ENCODE results near the gene EPB41L2. TPM values are rescaled to one million over a fixed set of nuclear protein-coding genes. Genes with fewer than 3 reads are reported as not detected.

Gene EPB41L2
- total and polyA plus RNA-seq, 2 experiments from 2014 or later, result 23.2 to 31.3 TPM

DNA sequence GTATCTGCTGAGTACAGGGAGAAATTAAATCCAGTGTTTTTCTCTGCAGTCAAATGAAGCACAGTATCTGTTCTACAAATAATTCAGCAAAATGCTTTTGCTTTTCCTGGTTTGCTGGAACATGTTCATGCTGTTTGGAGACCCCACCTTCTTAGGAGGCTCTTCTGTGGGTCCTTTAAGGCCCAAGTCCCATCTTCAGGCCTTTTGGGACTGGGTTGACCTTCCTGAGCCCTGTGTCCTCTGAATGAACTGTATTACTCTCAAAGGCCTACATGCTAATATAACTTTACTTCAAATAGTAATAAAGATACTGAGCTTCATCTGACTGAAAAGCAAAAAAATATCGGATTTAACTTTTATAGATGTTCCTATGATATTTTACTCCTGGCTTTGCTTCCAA is 216.5 kb downstream of the EPB41L2 start:
- Histone ChIP-seq H3K79me2 (ENCODE audit: insufficient read depth) (no peaks in the 10 kb centered on the region), H3K4me2 (ENCODE audit: unreplicated experiment) (no peak overlapping the region), H2AFZ (no peak overlapping the region), H3K4me1 (ENCODE audit: insufficient read depth) (no peaks in the 10 kb centered on the region), H3K27me3 (replicated peaks; ENCODE audit: insufficient read depth) (no peaks in the 10 kb centered on the region), H3K36me3 (ENCODE audit: low read depth) (no peaks in the 10 kb centered on the region), H3K4me3 (no peak overlapping the region), H4K20me1 (ENCODE audit: insufficient read depth) (no peaks in the 10 kb centered on the region), H3K27ac (no peak overlapping the region), H3K9me2 (ENCODE audit: insufficient read depth) (no peaks in the 10 kb centered on the region), H3F3A (ENCODE audit: insufficient read depth) (0 out of 2 replicates have a peak, but pooled peaks cover 1% of the 10 kb centered on the region), H3K9ac (no peak overlapping the region), H3K9me3 (ENCODE audit: low read depth) (no peaks in the 10 kb centered on the region)
- no peak for TF ChIP-seq EZH2phosphoT487 (IDR thresholded peaks at IDR 0.05; ENCODE audit: insufficient read depth, low read depth)
- no peak for TF ChIP-seq EZH2 (IDR thresholded peaks at IDR 0.05; ENCODE audit: insufficient read depth, poor library complexity, severe bottlenecking)
- 91 to 95% methylated on average over 1 of the region's 1 CpG for WGBS, 2 experiments (ENCODE audit: low coverage in 1 of 2, low lambda C conversion rate in 2 of 2, missing lambda C conversion rate in 2 of 2)
- in situ Hi-C loops (cut with MboI), result loop anchor here (25.0 kb wide), 1 partner anchor 534 kb away; no protein-coding TSS in a partner anchor
- DNase-seq, result no peak

DNA sequence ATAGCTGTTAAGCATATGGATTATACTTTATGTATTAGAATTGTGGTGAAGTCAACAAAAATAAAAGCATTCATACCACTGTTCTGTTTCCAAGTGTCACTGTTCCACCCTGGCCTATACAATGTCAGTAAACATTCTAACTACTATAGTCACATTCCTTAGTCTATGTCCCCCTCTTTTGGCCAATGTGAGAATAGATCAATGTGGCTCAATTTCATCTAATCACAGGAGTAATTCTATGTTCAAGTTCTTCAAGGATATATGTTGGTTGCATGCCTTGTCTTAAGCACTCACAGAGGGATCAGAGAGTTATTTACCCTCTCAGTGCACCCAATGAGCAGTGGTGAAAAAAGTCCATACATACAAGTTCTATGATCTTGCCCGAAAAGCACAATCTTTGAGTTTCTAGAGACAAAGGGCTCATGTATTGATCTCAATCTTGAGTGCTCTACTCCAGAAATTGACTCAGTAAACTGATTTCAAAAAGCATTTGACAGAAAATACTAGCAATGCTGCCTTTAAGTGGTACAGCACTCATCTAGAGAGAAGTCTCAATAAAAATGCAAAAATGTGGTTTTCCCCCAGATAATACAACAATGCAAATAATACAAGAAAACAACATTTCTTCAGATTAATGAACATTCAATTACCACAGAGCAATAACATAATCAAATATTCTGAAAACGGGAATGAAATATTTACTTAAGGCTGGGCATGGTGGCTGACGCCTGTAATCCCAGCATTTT is 219.3 kb downstream of the EPB41L2 start:
- H3K36me3 ChIP-seq (ENCODE audit: low read depth), result no peaks in the 10 kb centered on the region
- no peak overlapping the region for H2AFZ ChIP-seq
- no peaks in the 10 kb centered on the region for H3K9me2 ChIP-seq (ENCODE audit: insufficient read depth)
- H3F3A ChIP-seq (ENCODE audit: insufficient read depth), result 0 out of 2 replicates have a peak, but pooled peaks cover 6% of the 10 kb centered on the region
- 87 to 90% methylated on average over 3 of the region's 3 CpGs for whole genome bisulfite sequencing, 2 experiments (ENCODE audit: low coverage in 1 of 2, low lambda C conversion rate in 2 of 2, missing lambda C conversion rate in 2 of 2)
- no peaks in the 10 kb centered on the region for H3K79me2 ChIP-seq (ENCODE audit: insufficient read depth)
- no peak overlapping the region for H3K4me3 ChIP-seq
- TF ChIP-seq EZH2phosphoT487 (IDR thresholded peaks at IDR 0.05; ENCODE audit: insufficient read depth, low read depth) (no peak), EZH2 (IDR thresholded peaks at IDR 0.05; ENCODE audit: insufficient read depth, poor library complexity, severe bottlenecking) (no peak)
- peak; percentile 55 for DNase-seq
- H3K4me1 ChIP-seq (ENCODE audit: insufficient read depth), result peaks cover 9% of the 10 kb centered on the region
- H3K9me3 ChIP-seq (ENCODE audit: low read depth), result no peaks in the 10 kb centered on the region
- H3K27ac ChIP-seq, result no peak overlapping the region
- H3K27me3 ChIP-seq (replicated peaks; ENCODE audit: insufficient read depth), result no peaks in the 10 kb centered on the region
- no peak overlapping the region for H3K4me2 ChIP-seq (ENCODE audit: unreplicated experiment)
- H3K9ac ChIP-seq, result no peak overlapping the region
- in situ Hi-C loops (cut with MboI), result loop anchor here (25.0 kb wide), 1 partner anchor 531 kb away; no protein-coding TSS in a partner anchor
- H4K20me1 ChIP-seq (ENCODE audit: insufficient read depth), result no peaks in the 10 kb centered on the region

DNA sequence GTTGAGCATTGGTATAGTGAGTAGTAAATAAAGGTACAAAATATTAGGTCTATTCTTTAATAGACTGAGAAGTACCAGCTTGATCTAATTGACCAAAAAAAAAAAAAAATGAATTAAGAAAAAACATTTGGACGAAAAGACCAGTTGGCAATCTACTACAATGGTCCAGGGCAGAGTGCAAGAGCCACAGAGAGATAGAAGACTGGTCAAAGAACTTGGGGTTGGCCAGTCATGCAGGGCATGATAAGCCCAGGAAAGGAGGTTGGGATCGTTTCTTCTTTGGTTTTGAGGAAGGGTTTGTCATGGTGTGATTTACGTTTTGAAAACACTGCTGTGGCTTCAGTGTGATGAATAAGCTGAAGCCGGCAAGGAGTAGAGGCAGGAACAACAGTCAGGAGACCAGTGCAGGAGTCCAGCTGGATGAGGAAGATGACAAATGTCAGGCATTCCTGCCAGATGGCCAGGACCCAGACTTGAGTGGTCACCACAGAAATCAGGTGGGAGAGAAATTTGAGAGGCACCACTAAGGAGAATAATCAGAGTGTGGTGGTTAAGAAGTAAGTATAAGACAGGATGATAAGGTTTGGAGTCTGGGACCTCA is 221.8 kb downstream of the EPB41L2 start:
- Histone ChIP-seq H4K20me1 (ENCODE audit: insufficient read depth) (no peaks in the 10 kb centered on the region), H3F3A (ENCODE audit: insufficient read depth) (0 out of 2 replicates have a peak, but pooled peaks cover 6% of the 10 kb centered on the region), H3K79me2 (ENCODE audit: insufficient read depth) (no peaks in the 10 kb centered on the region), H3K4me2 (ENCODE audit: unreplicated experiment) (no peak overlapping the region), H3K4me1 (ENCODE audit: insufficient read depth) (peaks cover 9% of the 10 kb centered on the region), H3K9ac (no peak overlapping the region), H2AFZ (no peak overlapping the region), H3K9me2 (ENCODE audit: insufficient read depth) (no peaks in the 10 kb centered on the region), H3K36me3 (ENCODE audit: low read depth) (no peaks in the 10 kb centered on the region), H3K27ac (no peak overlapping the region), H3K4me3 (no peak overlapping the region), H3K9me3 (ENCODE audit: low read depth) (no peaks in the 10 kb centered on the region), H3K27me3 (replicated peaks; ENCODE audit: insufficient read depth) (no peaks in the 10 kb centered on the region)
- TF ChIP-seq EZH2phosphoT487 (IDR thresholded peaks at IDR 0.05; ENCODE audit: insufficient read depth, low read depth), result no peak
- no peak for TF ChIP-seq EZH2 (IDR thresholded peaks at IDR 0.05; ENCODE audit: insufficient read depth, poor library complexity, severe bottlenecking)
- DNase-seq, result peak; percentile 33
- 38 to 44% methylated on average over 4 of the region's 4 CpGs for WGBS, 2 experiments (ENCODE audit: low coverage in 1 of 2, low lambda C conversion rate in 2 of 2, missing lambda C conversion rate in 2 of 2)
- in situ Hi-C loops (cut with MboI), result loop anchor here (25.0 kb wide), 1 partner anchor 529 kb away; no protein-coding TSS in a partner anchor

DNA sequence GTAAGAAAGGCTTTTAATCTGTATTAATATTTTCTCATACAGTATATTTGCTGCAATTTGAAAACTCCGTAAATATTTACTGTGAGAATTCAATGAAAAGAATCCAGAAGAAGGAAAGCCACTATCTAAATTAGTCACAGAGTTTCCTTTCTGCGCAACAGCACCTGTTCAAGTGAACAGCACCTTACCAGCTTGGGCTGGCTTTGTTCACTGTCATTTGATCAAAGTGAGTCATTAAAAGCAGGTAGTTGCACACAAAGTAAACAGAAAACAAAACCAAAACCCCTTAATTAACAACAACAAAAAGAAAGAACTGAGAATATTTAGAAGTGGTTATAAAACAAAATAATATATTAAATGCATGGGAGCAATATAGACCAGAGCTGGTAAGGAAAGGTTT is 223.0 kb downstream of the EPB41L2 start:
- in situ Hi-C loops (cut with MboI), result loop anchor here (25.0 kb wide), 1 partner anchor 528 kb away; no protein-coding TSS in a partner anchor
- Histone ChIP-seq H3K27ac (no peak overlapping the region), H3K9me2 (ENCODE audit: insufficient read depth) (no peaks in the 10 kb centered on the region), H3K79me2 (ENCODE audit: insufficient read depth) (no peaks in the 10 kb centered on the region), H3K27me3 (replicated peaks; ENCODE audit: insufficient read depth) (no peaks in the 10 kb centered on the region), H3K9me3 (ENCODE audit: low read depth) (no peaks in the 10 kb centered on the region), H3K4me1 (ENCODE audit: insufficient read depth) (peaks cover 9% of the 10 kb centered on the region), H4K20me1 (ENCODE audit: insufficient read depth) (no peaks in the 10 kb centered on the region), H3K9ac (no peak overlapping the region), H3K36me3 (ENCODE audit: low read depth) (no peaks in the 10 kb centered on the region), H3K4me2 (ENCODE audit: unreplicated experiment) (no peak overlapping the region), H2AFZ (no peak overlapping the region), H3K4me3 (no peak overlapping the region), H3F3A (ENCODE audit: insufficient read depth) (0 out of 2 replicates have a peak, but pooled peaks cover 6% of the 10 kb centered on the region)
- TF ChIP-seq EZH2 (IDR thresholded peaks at IDR 0.05; ENCODE audit: insufficient read depth, poor library complexity, severe bottlenecking), result no peak
- TF ChIP-seq EZH2phosphoT487 (IDR thresholded peaks at IDR 0.05; ENCODE audit: insufficient read depth, low read depth), result no peak
- 97 to 100% methylated on average over 2 of the region's 2 CpGs for WGBS, 2 experiments (ENCODE audit: low coverage in 1 of 2, low lambda C conversion rate in 2 of 2, missing lambda C conversion rate in 2 of 2)
- DNase-seq, result no peak
